A549 (cell line): ENCODE measurements around the gene BRAF. TPM values are rescaled to one million over a fixed set of nuclear protein-coding genes. Genes with fewer than 3 reads are reported as not detected.

Source experiments
- ATAC-seq, 2 experiments: fragments of 200-7000 bp in 1 of 2; fragments of >200 bp in 1 of 2; cut with Nextera tagmentation in 1 of 2; cut with Tn5 transposase in 1 of 2; 3 replicates each; pipeline versions ENCODE4 v1.8.0 to v1.9.1; 2018 to 2020; ENCODE audit warnings: mild to moderate bottlenecking in 1 of 2, moderate library complexity in 1 of 2
- CTCF ChIA-PET: fragments of 300-600 bp; sonication (Branson Sonifier 250); formaldehyde crosslinking; extraction: SDS; loops from one replicate; lab custom pipeline; 2021; ENCODE audit warnings: antibody characterized with exemption, inconsistent platforms; lab: Yijun Ruan, JAX
- POLR2A ChIA-PET: fragments of 350-600 bp; formaldehyde crosslinking; extraction: SDS; loops from one replicate; lab custom pipeline; 2021; ENCODE audit warnings: antibody characterized with exemption, inconsistent platforms; lab: Yijun Ruan, JAX
- DNase-seq, 2 experiments: peaks; one replicate each; pipeline versions ENCODE4 v3.0.0 to v3.0.0-alpha.2; 2011 to 2016; ENCODE audit warnings: low read depth in 1 of 2, low spot score in 1 of 2
- FAIRE-seq: peaks from 2 replicates; lab custom pipeline; 2011; peaks lifted over from hg19 to GRCh38; lab: Jason Lieb, UNC
- H3K27ac ChIP-seq, 2 experiments: fragments of >200 bp; sonication (Bioruptor Twin); formaldehyde crosslinking; 3 replicates each; pipeline ENCODE4 v1.5.1; 2016 to 2017
- H3K4me1 ChIP-seq: fragments of >200 bp; sonication (Bioruptor Twin); formaldehyde crosslinking; 3 replicates; pipeline ENCODE4 v1.6.1; 2016
- H3K4me2 ChIP-seq: fragments of >200 bp; sonication (Bioruptor Twin); formaldehyde crosslinking; 3 replicates; pipeline ENCODE4 v1.6.1; 2016
- H3K4me3 ChIP-seq: fragments of >200 bp; sonication (Bioruptor Twin); formaldehyde crosslinking; 3 replicates; pipeline ENCODE4 v1.5.1; 2016
- H3K9me3 ChIP-seq: fragments of >200 bp; sonication (Bioruptor Twin); formaldehyde crosslinking; 3 replicates; pipeline ENCODE4 v1.6.1; 2016
- CBX2 ChIP-seq: fragments of 200-600 bp; sonication (generic); IDR thresholded peaks from 2 replicates; pipeline ENCODE4 v1.6.1; 2016; ENCODE audit warnings: low read depth, mild to moderate bottlenecking, borderline replicate concordance
- CHD4 ChIP-seq: fragments of 200-600 bp; sonication (generic); IDR thresholded peaks from 2 replicates; pipeline ENCODE4 v1.6.1; 2016; ENCODE audit warnings: antibody characterized with exemption, mild to moderate bottlenecking, borderline replicate concordance
- EHF ChIP-seq: fragments of 250-450 bp; sonication (Bioruptor Pico); IDR thresholded peaks from 2 replicates; pipeline ENCODE4 v1.5.0; 2020; ENCODE audit warnings: mild to moderate bottlenecking
- ESRRA ChIP-seq: fragments of 150-350 bp; IDR thresholded peaks from 2 replicates; pipeline ENCODE4 v1.6.1; 2014; ENCODE audit warnings: mild to moderate bottlenecking, low read length, borderline replicate concordance
- FOSL2 ChIP-seq, 2 experiments: fragments of 450-650 bp in 1 of 2; fragments of >200 bp in 1 of 2; sonication (Bioruptor Twin) in 1 of 2; formaldehyde crosslinking; IDR thresholded peaks; 2 replicates each; pipeline versions ENCODE4 v1.5.0 to v1.6.1; 2016 to 2020; ENCODE audit warnings: mild to moderate bottlenecking in 1 of 2, moderate library complexity in 1 of 2
- FOXS1 ChIP-seq: fragments of 250-450 bp; sonication (Bioruptor Pico); IDR thresholded peaks from 2 replicates; pipeline ENCODE4 v1.5.0; 2020; ENCODE audit warnings: mild to moderate bottlenecking, moderate library complexity
- GATA3 ChIP-seq: IDR thresholded peaks from 2 replicates; pipeline ENCODE4 v1.6.1; 2012; ENCODE audit warnings: borderline replicate concordance
- HEYL ChIP-seq: fragments of 250-450 bp; sonication (Bioruptor Pico); IDR thresholded peaks from 2 replicates; pipeline ENCODE4 v1.8.0; 2021; ENCODE audit warnings: mild to moderate bottlenecking, moderate library complexity
- HOXA7 ChIP-seq: fragments of 250-450 bp; sonication (Bioruptor Pico); IDR thresholded peaks from 2 replicates; pipeline ENCODE4 v1.5.0; 2020; ENCODE audit warnings: mild to moderate bottlenecking, moderate library complexity
- HOXB13 ChIP-seq: fragments of 250-450 bp; sonication (Bioruptor Pico); IDR thresholded peaks from 2 replicates; pipeline ENCODE4 v1.5.0; 2020; ENCODE audit warnings: low read depth, mild to moderate bottlenecking, moderate library complexity
- JUN ChIP-seq, 2 experiments: fragments of >200 bp; sonication (Bioruptor Twin); formaldehyde crosslinking; IDR thresholded peaks; 2 replicates in 1 of 2; 3 replicates in 1 of 2; pipeline ENCODE4 v1.6.1; 2016 to 2017
- KDM5A ChIP-seq: fragments of 200-600 bp; sonication (generic); IDR thresholded peaks from 2 replicates; pipeline ENCODE4 v1.6.1; 2016; ENCODE audit warnings: antibody characterized with exemption, mild to moderate bottlenecking
- MAFK ChIP-seq: fragments of 450-650 bp; IDR thresholded peaks from 2 replicates; pipeline ENCODE4 v1.6.1; 2014; ENCODE audit not compliant: partially characterized antibody
- MAZ ChIP-seq: fragments of 150-350 bp; IDR thresholded peaks from 2 replicates; pipeline ENCODE4 v1.6.1; 2014; ENCODE audit warnings: antibody characterized with exemption, low read depth, low read length, borderline replicate concordance
- RARB ChIP-seq: fragments of 250-450 bp; sonication (Bioruptor Pico); IDR thresholded peaks from 2 replicates; pipeline ENCODE4 v1.8.0; 2021; ENCODE audit warnings: mild to moderate bottlenecking, moderate library complexity
- RCOR1 ChIP-seq: fragments of 150-350 bp; IDR thresholded peaks from 2 replicates; pipeline ENCODE4 v1.6.1; 2014; ENCODE audit warnings: antibody characterized with exemption, low read length, low read depth
- RFX5 ChIP-seq: fragments of 450-650 bp; IDR thresholded peaks from 2 replicates; pipeline ENCODE4 v1.7.1; 2014; ENCODE audit warnings: antibody characterized with exemption, mild to moderate bottlenecking, moderate library complexity
- RNF2 ChIP-seq: fragments of 200-600 bp; sonication (generic); IDR thresholded peaks from 2 replicates; pipeline ENCODE4 v1.6.1; 2016; ENCODE audit warnings: low read depth, mild to moderate bottlenecking, antibody characterized with exemption, moderate library complexity, borderline replicate concordance
- SMC3 ChIP-seq: fragments of >200 bp; sonication (Bioruptor Twin); formaldehyde crosslinking; IDR thresholded peaks from 3 replicates; pipeline ENCODE4 v1.6.1; 2018; ENCODE audit warnings: inconsistent platforms
- SREBF2 ChIP-seq: fragments of 450-650 bp; IDR thresholded peaks from 2 replicates; pipeline ENCODE4 v1.6.1; 2014; ENCODE audit warnings: mild to moderate bottlenecking, moderate library complexity
- TFCP2L1 ChIP-seq: fragments of 250-450 bp; sonication (Bioruptor Pico); IDR thresholded peaks from 2 replicates; pipeline ENCODE4 v1.5.0; 2021; ENCODE audit warnings: mild to moderate bottlenecking
- ZFP36 ChIP-seq: fragments of 450-650 bp; IDR thresholded peaks from 2 replicates; pipeline ENCODE4 v1.6.1; 2014; ENCODE audit warnings: borderline replicate concordance; ENCODE audit not compliant: partially characterized antibody
- whole genome bisulfite sequencing: methylation state at CpG from one replicate; pipeline ENCODE4 v1.1.6; 2017; ENCODE audit errors: missing lambda C conversion rate; 5-methylcytosine and 5-hydroxymethylcytosine counted together
- polyA plus RNA-seq, 4 experiments: library from polyadenylated mRNA; depleted of rRNA in 3 of 4; stranded (reverse); fragments of >200 nt; fragmentation: RNase III in 1 of 4; extraction: RNeasy Plus Mini Kit Qiagen cat#74134 plus additional on column Dnase treatment in 1 of 4; gene quantifications; 2 replicates in 3 of 4; 3 replicates in 1 of 4; pipeline ENCODE4 v1.2.3, GENCODE V29; 2011 to 2017
- TF ChIP-seq, protein P1 (sequence below): fragments of >200 bp; sonication (Bioruptor Twin); formaldehyde crosslinking; IDR thresholded peaks from 3 replicates; pipeline ENCODE4 v1.5.1; 2016
- TF ChIP-seq, protein P2 (sequence below): IDR thresholded peaks from 2 replicates; pipeline ENCODE4 v1.6.1; 2012; ENCODE audit warnings: low read depth, borderline replicate concordance
- TF ChIP-seq, protein P3 (sequence below): fragments of 250-450 bp; sonication (Bioruptor Pico); IDR thresholded peaks from 2 replicates; pipeline ENCODE4 v1.5.0; 2020; ENCODE audit warnings: low read depth, mild to moderate bottlenecking, moderate library complexity

The BRAF gene
- polyA plus RNA-seq, 2 of the 4 experiments (the other 2 are of a cell fraction) = 6.1 to 19.7 TPM

DNA sequence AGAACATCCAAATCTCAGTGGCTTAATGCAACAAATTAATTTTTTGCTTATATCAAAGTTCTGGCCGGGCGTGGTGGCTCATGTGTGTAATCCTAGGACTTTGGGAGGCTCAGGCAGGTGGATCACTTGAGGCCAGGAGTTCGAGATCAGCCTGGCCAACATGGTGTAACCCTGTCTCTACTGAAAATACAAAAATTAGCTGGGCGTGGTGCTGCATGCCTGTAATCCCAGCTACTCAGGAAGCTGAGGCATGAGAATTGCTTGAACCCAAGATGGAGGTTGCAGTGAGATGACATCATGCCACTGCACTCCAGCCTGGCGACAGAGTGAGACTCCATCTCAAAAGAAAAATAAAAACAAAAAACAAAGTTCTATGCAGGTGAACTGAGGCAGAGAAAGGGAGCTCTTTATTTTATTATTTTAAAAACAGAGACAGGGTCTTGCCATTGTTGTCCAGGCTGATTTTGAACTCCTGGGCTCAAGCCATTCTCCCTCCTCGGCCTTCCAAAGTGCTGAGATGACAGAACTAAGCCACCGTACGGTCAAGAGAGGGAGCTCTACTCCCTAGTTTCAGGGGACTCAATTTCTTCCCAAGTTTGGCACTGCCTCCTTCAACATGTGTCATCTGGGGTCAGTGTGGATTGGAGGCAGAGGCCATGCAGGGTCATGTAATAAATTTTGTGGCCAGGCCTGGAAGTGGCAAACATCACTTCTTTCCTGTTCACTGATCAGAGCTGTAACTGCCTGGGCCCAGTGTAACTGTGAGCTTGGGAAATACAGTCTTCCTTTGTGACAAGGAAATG lies 249.6 kb downstream of the BRAF start (continued):
- TF ChIP-seq, protein P1, sequence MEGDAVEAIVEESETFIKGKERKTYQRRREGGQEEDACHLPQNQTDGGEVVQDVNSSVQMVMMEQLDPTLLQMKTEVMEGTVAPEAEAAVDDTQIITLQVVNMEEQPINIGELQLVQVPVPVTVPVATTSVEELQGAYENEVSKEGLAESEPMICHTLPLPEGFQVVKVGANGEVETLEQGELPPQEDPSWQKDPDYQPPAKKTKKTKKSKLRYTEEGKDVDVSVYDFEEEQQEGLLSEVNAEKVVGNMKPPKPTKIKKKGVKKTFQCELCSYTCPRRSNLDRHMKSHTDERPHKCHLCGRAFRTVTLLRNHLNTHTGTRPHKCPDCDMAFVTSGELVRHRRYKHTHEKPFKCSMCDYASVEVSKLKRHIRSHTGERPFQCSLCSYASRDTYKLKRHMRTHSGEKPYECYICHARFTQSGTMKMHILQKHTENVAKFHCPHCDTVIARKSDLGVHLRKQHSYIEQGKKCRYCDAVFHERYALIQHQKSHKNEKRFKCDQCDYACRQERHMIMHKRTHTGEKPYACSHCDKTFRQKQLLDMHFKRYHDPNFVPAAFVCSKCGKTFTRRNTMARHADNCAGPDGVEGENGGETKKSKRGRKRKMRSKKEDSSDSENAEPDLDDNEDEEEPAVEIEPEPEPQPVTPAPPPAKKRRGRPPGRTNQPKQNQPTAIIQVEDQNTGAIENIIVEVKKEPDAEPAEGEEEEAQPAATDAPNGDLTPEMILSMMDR = peak; percentile 42
- TF ChIP-seq KDM5A (no peak), RFX5 (no peak), ZFP36 (no peak), JUN (IDR thresholded peaks at IDR 0.05) (no peak), SREBF2 (no peak), MAZ (no peak), RARB (CRISPR knock-in tag) (no peak), EHF (CRISPR knock-in tag) (no peak), HOXB13 (CRISPR knock-in tag) (no peak), FOSL2 (IDR thresholded peaks at IDR 0.05) (no peak), FOSL2 (CRISPR knock-in tag; IDR thresholded peaks at IDR 0.05) (no peak), HOXA7 (CRISPR knock-in tag) (no peak), CBX2 (no peak), MAFK (peak; percentile 96)
- TF ChIP-seq, protein P2, sequence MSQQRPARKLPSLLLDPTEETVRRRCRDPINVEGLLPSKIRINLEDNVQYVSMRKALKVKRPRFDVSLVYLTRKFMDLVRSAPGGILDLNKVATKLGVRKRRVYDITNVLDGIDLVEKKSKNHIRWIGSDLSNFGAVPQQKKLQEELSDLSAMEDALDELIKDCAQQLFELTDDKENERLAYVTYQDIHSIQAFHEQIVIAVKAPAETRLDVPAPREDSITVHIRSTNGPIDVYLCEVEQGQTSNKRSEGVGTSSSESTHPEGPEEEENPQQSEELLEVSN = no peak

DNA sequence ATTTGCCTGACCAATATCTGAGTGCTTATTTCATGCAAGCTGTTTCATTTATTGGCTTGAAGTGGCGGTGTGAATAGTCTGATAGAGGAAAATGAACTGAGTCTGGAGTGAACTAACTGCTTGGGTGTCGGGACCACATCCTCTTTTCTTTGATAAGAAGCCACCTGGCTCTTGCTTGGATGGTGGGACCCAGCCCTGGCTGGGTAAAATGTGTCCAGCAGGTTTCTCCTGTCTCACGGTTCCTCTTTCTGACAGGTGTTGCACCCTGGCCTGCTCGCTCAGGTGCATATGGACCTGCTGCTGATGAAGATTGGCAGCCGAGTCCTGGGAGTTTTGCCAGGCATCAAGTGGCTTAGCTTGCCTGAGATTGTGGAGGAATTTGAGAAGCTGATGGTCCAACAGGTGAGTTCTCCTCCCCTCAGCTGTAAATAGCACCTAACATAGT lies 250.4 kb downstream of the BRAF start:
- no peaks in the 10 kb centered on the region for H3K9me3 ChIP-seq
- no peak overlapping the region for H3K27ac ChIP-seq
- H3K4me2 ChIP-seq = peak overlapping the region; percentile 85; the same call in 1 of the 3 replicates
- ATAC-seq = no peak
- no peak for DNase-seq
- POLR2A ChIA-PET = interaction anchor here (1.2 kb wide), 1 partner anchor 341 kb away, joined by 3 read pairs; the partner anchor contains the start of gene MRPS33
- CTCF ChIA-PET = interaction anchor here (1.3 to 2.5 kb wide), 5 partner anchors 11 to 873 kb away, joined by 3 to 19 read pairs (median 3); no protein-coding TSS in a partner anchor
- H3K4me3 ChIP-seq = no peak overlapping the region
- FAIRE-seq = no peak
- 97% methylated on average over 5 of the region's 5 CpGs for WGBS
- TF ChIP-seq SMC3 = no peak
- no peak for TF ChIP-seq HEYL
- no peak for TF ChIP-seq HOXA7 (CRISPR knock-in tag)
- TF ChIP-seq, protein P2 = no peak
- TF ChIP-seq, protein P3, sequence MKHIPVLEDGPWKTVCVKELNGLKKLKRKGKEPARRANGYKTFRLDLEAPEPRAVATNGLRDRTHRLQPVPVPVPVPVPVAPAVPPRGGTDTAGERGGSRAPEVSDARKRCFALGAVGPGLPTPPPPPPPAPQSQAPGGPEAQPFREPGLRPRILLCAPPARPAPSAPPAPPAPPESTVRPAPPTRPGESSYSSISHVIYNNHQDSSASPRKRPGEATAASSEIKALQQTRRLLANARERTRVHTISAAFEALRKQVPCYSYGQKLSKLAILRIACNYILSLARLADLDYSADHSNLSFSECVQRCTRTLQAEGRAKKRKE (CRISPR knock-in tag) = no peak
- TF ChIP-seq CHD4 = no peak
- TF ChIP-seq ESRRA = no peak
- TF ChIP-seq TFCP2L1 = no peak
- no peak for TF ChIP-seq FOXS1 (CRISPR knock-in tag)
- TF ChIP-seq GATA3 = no peak
- no peak for TF ChIP-seq RCOR1
- TF ChIP-seq MAFK = no peak
- no peak for TF ChIP-seq RNF2
- TF ChIP-seq, all 56 proteins: peak for 0
- peaks cover 15% of the 10 kb centered on the region; the same call in 1 of the 3 replicates for H3K4me1 ChIP-seq
